Ovary (tissue), 9 donors: ENCODE results near the gene LOXL1. TPM values are rescaled to one million over a fixed set of nuclear protein-coding genes. Genes with fewer than 3 reads are reported as not detected.
"Not testable (repeated sequence)": the region's sequence is repeated elsewhere in the genome, so short reads cannot be mapped to it uniquely, and the experiment has no call there.

ENCODE experiments used
- DNase-seq, 5 donors: peaks; one replicate each; pipeline ENCODE4 v3.0.0-alpha.2; 2019 to 2020
- H3K27ac ChIP-seq, 2 donors: fragments of 200-600 bp; one replicate each; pipeline versions ENCODE4 v1.5.1 to v1.8.0; 2019 to 2022
- H3K27me3 ChIP-seq: fragments of 200-600 bp; one replicate; pipeline ENCODE4 v1.8.0; 2022
- H3K36me3 ChIP-seq: fragments of 200-600 bp; sonication (generic); one replicate; pipeline ENCODE4 v1.5.1; 2019
- H3K4me1 ChIP-seq: one replicate; pipeline ENCODE4 v1.8.1; 2013; ENCODE audit warnings: mild to moderate bottlenecking, moderate library complexity; ENCODE audit not compliant: insufficient read depth
- H3K4me3 ChIP-seq: fragments of 200-600 bp; sonication (generic); one replicate; pipeline ENCODE4 v1.5.1; 2017
- H3K9me3 ChIP-seq, 2 donors: fragments of 200-600 bp in 1 of 2; sonication (generic) in 1 of 2; one replicate each; pipeline versions ENCODE4 v1.5.1 to v1.8.1; 2013 to 2019; ENCODE audit warnings: mild to moderate bottlenecking in 1 of 2, moderate library complexity in 1 of 2
- EP300 ChIP-seq: sonication (generic); formaldehyde crosslinking; IDR thresholded peaks from one replicate; pipeline ENCODE4 v1.6.1; 2017; ENCODE audit warnings: antibody characterized with exemption
- POLR2A ChIP-seq: fragments of 450-650 bp; IDR thresholded peaks from one replicate; pipeline ENCODE4 v1.6.1; 2017; ENCODE audit warnings: antibody characterized with exemption, mild to moderate bottlenecking, moderate library complexity
- WGBS, 3 donors: extraction: QIAGEN DNeasy Blood & Tissue Kit in 1 of 3; methylation state at CpG; one replicate each; pipeline versions ENCODE4 v1.1.5 to v1.1.7; 2013 to 2017; 5-methylcytosine and 5-hydroxymethylcytosine counted together
- intact Hi-C, 4 donors: fragments of 100-400 bp; cut with DNase I; formaldehyde crosslinking; loops; one replicate each; pipeline versions ENCODE4 v1.11.0 to v1.15.1; 2022 to 2023
- polyA plus RNA-seq, 2 donors: library from polyadenylated mRNA; stranded (reverse); fragments of 200-250 nt in 1 of 2; fragments of 350-450 nt in 1 of 2; fragmentation: Illumina TruSeq in 1 of 2; extraction: RNeasy Lipid Tissue Mini Kit (QIAGEN cat#74804) in 1 of 2; gene quantifications; one replicate each; pipeline ENCODE4 v1.2.3, GENCODE V29; 2013 to 2014
- total RNA-seq, 7 donors: library from RNA; depleted of rRNA in 2 of 7; stranded (reverse); fragments of >200 nt in 2 of 7; fragmentation: NEBNext Ultra II Directional in 3 of 7; extraction: Animal tissue kit (Norgen Biotek cat#: 25700) in 3 of 7; gene quantifications; one replicate each; pipeline versions ENCODE4 v1.1.0 to v1.2.4, GENCODE V29; 2016 to 2023
- TF ChIP-seq, protein P1 (sequence below), 3 donors: fragments of 450-650 bp in 2 of 3; fragments of 200-600 bp in 1 of 3; IDR thresholded peaks; one replicate each; pipeline versions ENCODE4 v1.5.1 to v1.8.0; 2016 to 2022; ENCODE audit warnings: antibody characterized with exemption in 3 of 3, mild to moderate bottlenecking in 1 of 3
- donor health status: DM: no; HTN: no; CAD: no; lungs with moderate emphysema.
- donor health status: DM: no; HTN: no; CAD: no.
- donor health status: Bipolar disorder and iron deficiency.
- donor health status: DM: yes; HTN: yes; CAD: no.
- donor health status: DM: no; HTN: no; CAD: no.
- donor health status: DM: yes; HTN: yes; CAD: no.

Gene LOXL1
- total and polyA plus RNA-seq, 9 donors: 10.1 to 33.8 (median 17.7) TPM

GRCh38 chr15:73959012-73959581 lies 32.8 kb downstream of the LOXL1 start:
- Histone ChIP-seq H3K27me3 (no peaks in the 10 kb centered on the region), H3K36me3 (no peaks in the 10 kb centered on the region), H3K4me3 (no peak overlapping the region), H3K27ac (no peak overlapping the region), H3K9me3 (no peaks in the 10 kb centered on the region), H3K4me1 (no peaks in the 10 kb centered on the region)
- 41 to 61% (median 43%) methylated on average over 8 of the region's 8 CpGs for WGBS, 3 donors
- peak in 3 of 5 donors; percentile 3 to 7 (median 4) for DNase-seq
- TF ChIP-seq EP300 (no peak), POLR2A (no peak)
- TF ChIP-seq, protein P1, sequence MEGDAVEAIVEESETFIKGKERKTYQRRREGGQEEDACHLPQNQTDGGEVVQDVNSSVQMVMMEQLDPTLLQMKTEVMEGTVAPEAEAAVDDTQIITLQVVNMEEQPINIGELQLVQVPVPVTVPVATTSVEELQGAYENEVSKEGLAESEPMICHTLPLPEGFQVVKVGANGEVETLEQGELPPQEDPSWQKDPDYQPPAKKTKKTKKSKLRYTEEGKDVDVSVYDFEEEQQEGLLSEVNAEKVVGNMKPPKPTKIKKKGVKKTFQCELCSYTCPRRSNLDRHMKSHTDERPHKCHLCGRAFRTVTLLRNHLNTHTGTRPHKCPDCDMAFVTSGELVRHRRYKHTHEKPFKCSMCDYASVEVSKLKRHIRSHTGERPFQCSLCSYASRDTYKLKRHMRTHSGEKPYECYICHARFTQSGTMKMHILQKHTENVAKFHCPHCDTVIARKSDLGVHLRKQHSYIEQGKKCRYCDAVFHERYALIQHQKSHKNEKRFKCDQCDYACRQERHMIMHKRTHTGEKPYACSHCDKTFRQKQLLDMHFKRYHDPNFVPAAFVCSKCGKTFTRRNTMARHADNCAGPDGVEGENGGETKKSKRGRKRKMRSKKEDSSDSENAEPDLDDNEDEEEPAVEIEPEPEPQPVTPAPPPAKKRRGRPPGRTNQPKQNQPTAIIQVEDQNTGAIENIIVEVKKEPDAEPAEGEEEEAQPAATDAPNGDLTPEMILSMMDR (IDR thresholded peaks at IDR 0.05): no peak
- intact Hi-C loops: loop anchor here in 2 of 4 donors (10.0 kb wide), 2 partner anchors 346 to 356 kb away; no protein-coding TSS in a partner anchor

DNA sequence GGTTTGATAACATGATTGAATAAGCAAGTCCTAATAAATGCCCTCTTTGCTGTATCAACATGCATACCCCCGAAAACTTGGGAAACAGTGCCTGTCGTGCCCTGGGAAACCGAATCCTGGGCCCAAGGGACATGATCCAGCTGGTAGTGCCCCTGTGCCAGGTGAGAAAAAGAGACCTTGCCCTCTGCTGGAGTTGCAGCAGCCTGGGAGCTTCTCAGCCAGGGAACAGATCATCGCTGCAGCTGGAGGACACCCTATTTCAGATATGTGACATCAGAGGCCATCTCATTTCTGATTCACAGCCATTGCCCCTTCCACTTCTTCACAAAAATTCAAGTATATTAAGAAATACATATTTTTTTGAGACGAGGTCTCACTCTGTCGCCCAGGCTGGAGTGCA lies 33.5 kb downstream of the LOXL1 start:
- no peak overlapping the region for H3K4me3 ChIP-seq
- H3K36me3 ChIP-seq: no peaks in the 10 kb centered on the region
- TF ChIP-seq POLR2A (no peak), EP300 (no peak)
- TF ChIP-seq, protein P1 (IDR thresholded peaks at IDR 0.05): no peak
- DNase-seq: peak in 2 of 5 donors; percentile 10 to 12
- no peaks in the 10 kb centered on the region for H3K4me1 ChIP-seq
- intact Hi-C loops: loop anchor here in 2 of 4 donors (10.0 kb wide), 2 partner anchors 345 to 355 kb away; no protein-coding TSS in a partner anchor
- no peaks in the 10 kb centered on the region for H3K9me3 ChIP-seq
- 83 to 91% (median 85%) methylated on average over 6 of the region's 6 CpGs for WGBS, 3 donors
- no peak overlapping the region for H3K27ac ChIP-seq
- no peaks in the 10 kb centered on the region for H3K27me3 ChIP-seq

DNA sequence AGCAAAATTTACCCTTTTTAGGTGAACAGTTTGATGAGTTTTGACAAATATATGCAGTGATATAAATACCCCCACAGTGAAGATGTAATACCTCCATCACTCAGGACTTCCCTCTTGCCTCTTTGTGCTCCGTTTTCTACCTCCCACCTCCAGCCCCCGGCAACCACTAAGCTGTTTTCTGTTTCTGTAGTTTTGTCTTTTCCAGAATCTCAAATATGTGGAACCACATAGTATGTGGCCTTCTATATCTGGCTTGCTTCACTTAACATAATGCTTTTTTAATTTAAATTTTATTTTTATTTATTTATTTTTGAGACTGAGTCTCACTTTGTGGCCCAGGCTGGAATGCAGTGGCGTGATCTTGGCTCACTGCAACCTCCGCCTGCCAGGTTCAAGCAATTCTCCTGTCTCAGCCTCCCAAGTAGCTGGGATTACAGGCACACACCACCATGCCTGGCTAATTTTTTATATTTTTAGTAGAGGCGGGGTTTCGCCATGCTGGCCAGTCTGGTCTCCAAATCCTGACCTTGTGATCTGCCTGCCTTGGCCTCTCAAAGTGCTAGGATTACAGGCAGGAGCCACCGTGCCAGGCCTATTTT lies 34.3 kb downstream of the LOXL1 start:
- H3K9me3 ChIP-seq, H3K4me1 ChIP-seq, H3K27ac ChIP-seq, H3K27me3 ChIP-seq, H3K36me3 ChIP-seq, intact Hi-C loops, H3K4me3 ChIP-seq: not testable (repeated sequence)
- 88 to 94% (median 90%) methylated on average over 7 of the region's 7 CpGs for WGBS, 3 donors
- peak in 3 of 5 donors; percentile 7 to 16 (median 8) for DNase-seq

DNA sequence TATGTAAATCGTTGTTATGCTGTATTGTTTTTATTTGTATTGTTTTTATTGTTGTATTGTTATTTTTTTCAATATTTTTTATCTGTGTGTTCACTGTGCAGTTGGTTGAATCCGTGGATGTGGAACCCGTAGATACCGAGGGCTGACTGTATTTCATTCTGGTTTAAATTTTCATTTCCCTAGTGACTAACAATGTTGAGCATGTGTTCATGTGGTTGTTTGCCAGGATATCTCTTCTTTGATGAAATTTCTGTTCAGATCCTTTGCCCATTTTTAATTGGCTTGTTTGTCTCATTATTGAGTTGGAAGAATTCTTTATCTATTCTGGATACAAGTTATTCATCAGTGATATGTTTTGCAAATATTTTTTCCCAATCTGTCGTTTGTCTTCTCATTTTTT lies 36.2 kb downstream of the LOXL1 start:
- intact Hi-C loops: no loop called here
- TF ChIP-seq EP300: no peak
- TF ChIP-seq, protein P1 (IDR thresholded peaks at IDR 0.05): no peak
- no peak for TF ChIP-seq POLR2A
- Histone ChIP-seq H3K9me3 (no peaks in the 10 kb centered on the region), H3K36me3 (no peaks in the 10 kb centered on the region), H3K4me1 (no peaks in the 10 kb centered on the region), H3K27me3 (no peaks in the 10 kb centered on the region), H3K4me3 (no peak overlapping the region), H3K27ac (no peak overlapping the region)
- 34 to 36% (median 35%) methylated on average over 5 of the region's 5 CpGs for WGBS, 3 donors
- DNase-seq: no peak

DNA sequence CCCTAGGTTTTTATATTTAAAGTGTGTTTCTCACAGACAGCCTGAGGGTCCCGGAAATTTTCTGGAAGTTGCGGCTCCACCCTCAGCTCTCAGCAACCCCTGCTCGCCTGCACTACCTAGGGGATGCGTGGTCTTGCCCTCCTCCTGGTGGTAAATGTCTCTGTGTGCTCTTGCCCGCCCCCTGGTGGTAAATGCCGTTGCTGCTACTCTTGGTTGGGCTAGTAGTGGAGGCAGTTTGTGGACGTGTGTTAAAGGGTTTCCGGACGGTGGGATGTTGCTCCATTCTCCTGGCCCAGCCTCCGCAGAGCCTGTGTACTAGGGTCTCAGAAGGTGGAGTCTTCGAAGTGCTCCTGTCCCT lies 38.5 kb downstream of the LOXL1 start:
- intact Hi-C loops: no loop called here

More for the DNA sequence above, 38.5 kb downstream of the LOXL1 start:
- H3K36me3 ChIP-seq: no peaks in the 10 kb centered on the region
- TF ChIP-seq EP300 (no peak), POLR2A (no peak)
- TF ChIP-seq, protein P1 (IDR thresholded peaks at IDR 0.05): peak; percentile 81 to 91 (median 81)
- no peaks in the 10 kb centered on the region for H3K4me1 ChIP-seq
- no peaks in the 10 kb centered on the region for H3K9me3 ChIP-seq
- H3K27me3 ChIP-seq: no peaks in the 10 kb centered on the region
- no peak overlapping the region for H3K27ac ChIP-seq
- H3K4me3 ChIP-seq: no peak overlapping the region
- peak; percentile 70 to 88 (median 82) for DNase-seq
- 25 to 30% (median 27%) methylated on average over 11 of the region's 11 CpGs for WGBS, 3 donors
